ENCODE data around the gene NAV1. TPM values are rescaled to one million over a fixed set of nuclear protein-coding genes. Genes with fewer than 3 reads are reported as not detected.

Gene NAV1
- total RNA-seq, 4 donors from 2014 or later, result 13.3 to 29.7 (median 24.1) TPM

- peak overlapping the region; percentile 68 to 80 (median 78) for H3K4me3 ChIP-seq (replicated peaks in 1 of 3)
- H3K4me1 ChIP-seq, result peaks cover 63 to 71% of the 10 kb centered on the region in 2 donors
- peak overlapping the region; percentile 85 to 99 (median 96) for H3K27ac ChIP-seq
- H3K9me3 ChIP-seq, result no peaks in the 10 kb centered on the region
- no peaks in the 10 kb centered on the region for H3K36me3 ChIP-seq
- intact Hi-C loops (cut with DNase I), result no loop called here
- TF ChIP-seq, protein P1, sequence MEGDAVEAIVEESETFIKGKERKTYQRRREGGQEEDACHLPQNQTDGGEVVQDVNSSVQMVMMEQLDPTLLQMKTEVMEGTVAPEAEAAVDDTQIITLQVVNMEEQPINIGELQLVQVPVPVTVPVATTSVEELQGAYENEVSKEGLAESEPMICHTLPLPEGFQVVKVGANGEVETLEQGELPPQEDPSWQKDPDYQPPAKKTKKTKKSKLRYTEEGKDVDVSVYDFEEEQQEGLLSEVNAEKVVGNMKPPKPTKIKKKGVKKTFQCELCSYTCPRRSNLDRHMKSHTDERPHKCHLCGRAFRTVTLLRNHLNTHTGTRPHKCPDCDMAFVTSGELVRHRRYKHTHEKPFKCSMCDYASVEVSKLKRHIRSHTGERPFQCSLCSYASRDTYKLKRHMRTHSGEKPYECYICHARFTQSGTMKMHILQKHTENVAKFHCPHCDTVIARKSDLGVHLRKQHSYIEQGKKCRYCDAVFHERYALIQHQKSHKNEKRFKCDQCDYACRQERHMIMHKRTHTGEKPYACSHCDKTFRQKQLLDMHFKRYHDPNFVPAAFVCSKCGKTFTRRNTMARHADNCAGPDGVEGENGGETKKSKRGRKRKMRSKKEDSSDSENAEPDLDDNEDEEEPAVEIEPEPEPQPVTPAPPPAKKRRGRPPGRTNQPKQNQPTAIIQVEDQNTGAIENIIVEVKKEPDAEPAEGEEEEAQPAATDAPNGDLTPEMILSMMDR (IDR thresholded peaks at IDR 0.05), result no peak
- no peak for TF ChIP-seq POLR2A (IDR thresholded peaks at IDR 0.05)
- no peaks in the 10 kb centered on the region for H3K27me3 ChIP-seq
- WGBS, 2 donors, result 32 to 72% methylated on average over 3 to 11 of the region's 11 CpGs
- no peak for DNase-seq
Observed at GRCh38 chr1:201507360-201507675, 31.6 kb upstream of the NAV1 start.

DNA sequence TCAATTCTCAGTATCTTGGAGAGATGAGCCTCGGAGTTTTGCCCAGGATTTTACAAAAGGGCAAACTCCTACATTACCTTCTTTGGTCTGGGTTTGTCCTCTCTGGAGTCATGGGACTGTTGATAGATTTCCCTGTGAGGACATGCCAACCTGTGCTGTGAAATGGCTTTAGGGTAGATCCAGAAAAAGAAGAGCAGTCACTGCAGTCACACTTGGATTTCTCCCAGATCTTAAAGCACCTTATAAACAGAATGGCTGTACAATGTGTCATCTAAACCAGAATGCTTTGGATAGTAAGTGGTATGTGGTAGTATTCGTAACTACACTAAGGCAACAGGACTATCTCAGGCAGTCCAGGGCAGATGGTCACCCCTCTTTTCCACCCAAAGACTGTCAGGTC, 30.1 kb upstream of the NAV1 start:
- 91 to 93% methylated on average over 2 of the region's 2 CpGs for WGBS, 2 donors
- TF ChIP-seq, protein P1 (IDR thresholded peaks at IDR 0.05), result no peak
- no peak overlapping the region for H3K4me3 ChIP-seq (replicated peaks in 1 of 3)
- no peak for DNase-seq
- H3K27me3 ChIP-seq, result no peaks in the 10 kb centered on the region
- intact Hi-C loops (cut with DNase I), result no loop called here
- peak overlapping the region in 1 of 3 donors; percentile 99 for H3K27ac ChIP-seq
- no peaks in the 10 kb centered on the region for H3K9me3 ChIP-seq
- H3K36me3 ChIP-seq, result no peaks in the 10 kb centered on the region
- H3K4me1 ChIP-seq, result peaks cover 57 to 66% of the 10 kb centered on the region in 2 donors

GRCh38 chr1:201509601-201510374, 29.1 kb upstream of the NAV1 start:
- no peaks in the 10 kb centered on the region for H3K27me3 ChIP-seq
- intact Hi-C loops (cut with DNase I), result loop anchor here (5.0 kb wide), 1 partner anchor 57 kb away; no protein-coding TSS in a partner anchor
- no peaks in the 10 kb centered on the region for H3K9me3 ChIP-seq
- H3K4me3 ChIP-seq (replicated peaks in 1 of 3), result no peak overlapping the region
- TF ChIP-seq POLR2A (IDR thresholded peaks at IDR 0.05), result no peak
- TF ChIP-seq, protein P1 (IDR thresholded peaks at IDR 0.05), result no peak
- H3K36me3 ChIP-seq, result no peaks in the 10 kb centered on the region
- peak overlapping the region in 1 of 3 donors; percentile 84 for H3K27ac ChIP-seq
- WGBS, 2 donors, result 100% methylated on average over 2 of the region's 2 CpGs
- no peak for DNase-seq
- H3K4me1 ChIP-seq, result peaks cover 47 to 56% of the 10 kb centered on the region in 2 donors

DNA sequence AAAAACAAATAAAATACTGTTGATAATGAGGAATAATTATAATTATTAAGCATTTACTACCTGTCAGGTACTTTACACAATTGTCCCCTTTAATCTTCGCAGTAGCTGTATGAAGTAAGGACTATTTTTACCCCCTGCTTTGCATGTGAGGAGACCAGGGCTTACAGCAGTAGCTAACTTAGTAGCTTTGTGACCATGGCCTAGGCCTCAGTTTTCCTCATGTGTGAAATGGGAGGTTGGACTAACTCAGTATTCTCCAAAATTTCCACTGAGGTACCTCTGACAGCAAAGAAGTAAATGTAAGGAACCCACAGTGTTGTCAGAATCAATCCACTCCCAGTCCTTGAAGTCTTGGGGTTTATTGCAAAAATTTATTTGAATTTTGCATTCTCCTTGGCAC, 28.2 kb upstream of the NAV1 start:
- WGBS, 2 donors, result 96 to 98% methylated on average over 1 of the region's 1 CpG
- H3K36me3 ChIP-seq, result no peaks in the 10 kb centered on the region
- peak overlapping the region in 2 of 3 donors; percentile 82 to 84 for H3K27ac ChIP-seq
- H3K4me1 ChIP-seq, result peaks cover 38 to 47% of the 10 kb centered on the region in 2 donors
- DNase-seq, result no peak
- H3K9me3 ChIP-seq, result no peaks in the 10 kb centered on the region
- no peak overlapping the region for H3K4me3 ChIP-seq (replicated peaks in 1 of 3)
- no peaks in the 10 kb centered on the region for H3K27me3 ChIP-seq
- no peak for TF ChIP-seq POLR2A (IDR thresholded peaks at IDR 0.05)
- TF ChIP-seq, protein P1 (IDR thresholded peaks at IDR 0.05), result no peak
- intact Hi-C loops (cut with DNase I), result loop anchor here (5.0 kb wide), 1 partner anchor 58 kb away; no protein-coding TSS in a partner anchor

- Histone ChIP-seq H3K36me3 (no peaks in the 10 kb centered on the region), H3K27me3 (no peaks in the 10 kb centered on the region), H3K27ac (peak overlapping the region; percentile 82 to 97 (median 84)), H3K4me1 (peaks cover 31 to 41% of the 10 kb centered on the region in 2 donors), H3K4me3 (replicated peaks in 1 of 3) (no peak overlapping the region), H3K9me3 (no peaks in the 10 kb centered on the region)
- WGBS, 2 donors, result 56 to 61% methylated on average over 6 of the region's 6 CpGs
- no peak for DNase-seq
- TF ChIP-seq, protein P1 (IDR thresholded peaks at IDR 0.05), result no peak
- TF ChIP-seq POLR2A (IDR thresholded peaks at IDR 0.05), result no peak
- intact Hi-C loops (cut with DNase I), result loop anchor here (5.0 kb wide), 1 partner anchor 59 kb away; no protein-coding TSS in a partner anchor
Observed at GRCh38 chr1:201511396-201511940, 27.5 kb upstream of the NAV1 start.
